GM12874 (cell line): Measurements from ENCODE around the gene UMAD1.

ENCODE experiments used
- TF ChIP-seq, protein P1 (sequence below): IDR thresholded peaks from 2 replicates; pipeline ENCODE4 v1.5.1; 2011; ENCODE audit warnings: low read depth, mild to moderate bottlenecking, control low read depth, low read length, moderate library complexity; ENCODE audit not compliant: insufficient read depth

The UMAD1 gene

DNA sequence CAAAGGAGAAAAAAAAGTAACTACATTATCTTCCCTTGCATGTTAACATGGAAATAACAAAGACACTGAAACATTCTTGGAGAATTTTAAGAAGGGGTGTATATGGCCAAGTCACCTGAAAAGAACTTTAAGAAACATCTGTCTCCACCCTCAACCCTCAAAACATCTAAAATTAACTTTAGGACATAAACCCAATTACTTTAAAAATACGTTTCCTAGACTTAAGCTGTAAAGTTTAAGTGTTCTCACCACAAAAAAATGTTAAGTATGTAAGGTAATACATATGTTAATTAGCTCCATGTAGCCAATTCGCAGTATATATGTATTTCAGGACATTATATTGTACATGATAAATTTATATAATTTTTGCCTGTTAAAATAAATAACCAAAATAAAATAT lies 257.0 kb downstream of the UMAD1 start:
- TF ChIP-seq, protein P1, sequence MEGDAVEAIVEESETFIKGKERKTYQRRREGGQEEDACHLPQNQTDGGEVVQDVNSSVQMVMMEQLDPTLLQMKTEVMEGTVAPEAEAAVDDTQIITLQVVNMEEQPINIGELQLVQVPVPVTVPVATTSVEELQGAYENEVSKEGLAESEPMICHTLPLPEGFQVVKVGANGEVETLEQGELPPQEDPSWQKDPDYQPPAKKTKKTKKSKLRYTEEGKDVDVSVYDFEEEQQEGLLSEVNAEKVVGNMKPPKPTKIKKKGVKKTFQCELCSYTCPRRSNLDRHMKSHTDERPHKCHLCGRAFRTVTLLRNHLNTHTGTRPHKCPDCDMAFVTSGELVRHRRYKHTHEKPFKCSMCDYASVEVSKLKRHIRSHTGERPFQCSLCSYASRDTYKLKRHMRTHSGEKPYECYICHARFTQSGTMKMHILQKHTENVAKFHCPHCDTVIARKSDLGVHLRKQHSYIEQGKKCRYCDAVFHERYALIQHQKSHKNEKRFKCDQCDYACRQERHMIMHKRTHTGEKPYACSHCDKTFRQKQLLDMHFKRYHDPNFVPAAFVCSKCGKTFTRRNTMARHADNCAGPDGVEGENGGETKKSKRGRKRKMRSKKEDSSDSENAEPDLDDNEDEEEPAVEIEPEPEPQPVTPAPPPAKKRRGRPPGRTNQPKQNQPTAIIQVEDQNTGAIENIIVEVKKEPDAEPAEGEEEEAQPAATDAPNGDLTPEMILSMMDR, result no peak

DNA sequence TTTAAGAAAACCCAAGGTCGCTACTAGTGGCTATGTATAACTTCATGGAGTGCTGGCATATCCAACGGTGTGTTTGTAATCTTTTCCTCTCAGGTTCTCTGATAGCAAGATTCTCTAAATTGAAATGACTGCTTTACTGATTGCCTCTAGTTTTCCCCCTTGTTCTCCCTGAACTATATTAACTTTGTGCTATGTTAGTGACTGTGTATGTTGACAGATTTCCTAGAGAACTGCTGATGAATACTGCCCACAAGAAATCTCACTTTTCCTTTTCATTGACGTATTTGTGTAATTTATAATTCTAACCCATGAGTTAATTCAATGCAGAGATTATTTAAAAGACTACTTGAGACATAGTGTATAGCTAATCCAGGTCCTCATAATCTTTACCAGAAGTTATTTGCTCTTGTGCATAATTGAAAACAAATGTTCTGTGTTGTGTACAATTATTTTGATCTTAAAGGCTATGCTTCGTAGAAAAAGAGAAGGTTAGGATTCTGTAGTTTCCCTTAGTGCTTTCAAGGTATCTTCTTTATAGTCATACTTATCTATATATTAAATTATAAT lies 257.5 kb downstream of the UMAD1 start:
- TF ChIP-seq, protein P1, result no peak

DNA sequence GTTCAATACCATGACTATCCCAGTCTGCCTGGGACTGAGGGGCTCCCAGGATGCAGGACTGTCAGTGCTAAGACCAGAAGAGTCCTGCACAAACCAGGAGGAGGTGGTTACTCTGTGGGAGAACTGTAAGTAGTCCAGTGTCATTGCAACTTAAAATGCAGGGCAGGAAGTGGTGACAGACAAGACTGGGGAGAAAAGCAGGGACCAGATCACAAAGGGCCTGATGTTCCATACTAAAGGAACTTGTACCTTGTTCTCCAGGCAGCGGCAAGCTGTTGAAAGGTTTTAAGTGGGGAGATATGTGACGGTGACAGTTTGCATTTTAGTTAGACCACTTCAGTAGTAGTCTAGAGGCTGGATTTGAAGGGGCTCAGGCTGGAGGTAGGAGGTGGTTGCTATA lies 262.3 kb downstream of the UMAD1 start:
- TF ChIP-seq, protein P1, result no peak

DNA sequence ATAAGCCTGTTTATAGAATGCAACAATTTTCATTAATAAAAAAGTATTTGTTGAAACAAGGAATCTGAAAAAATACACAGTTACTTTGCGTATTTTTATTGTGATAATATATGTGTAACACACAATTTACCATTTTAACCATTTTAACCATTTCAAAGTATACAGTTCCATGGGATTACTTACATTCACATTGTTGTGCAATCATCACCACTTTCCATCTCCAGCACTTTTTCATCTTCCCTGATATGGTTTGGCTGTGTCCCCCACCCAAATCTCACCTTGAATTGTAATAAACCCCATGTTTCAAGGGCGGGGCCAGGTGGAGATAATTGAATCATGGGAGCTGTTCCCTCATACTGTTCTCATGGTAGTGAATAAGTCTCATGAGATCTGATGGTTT lies 266.8 kb downstream of the UMAD1 start:
- TF ChIP-seq, protein P1, result no peak

DNA sequence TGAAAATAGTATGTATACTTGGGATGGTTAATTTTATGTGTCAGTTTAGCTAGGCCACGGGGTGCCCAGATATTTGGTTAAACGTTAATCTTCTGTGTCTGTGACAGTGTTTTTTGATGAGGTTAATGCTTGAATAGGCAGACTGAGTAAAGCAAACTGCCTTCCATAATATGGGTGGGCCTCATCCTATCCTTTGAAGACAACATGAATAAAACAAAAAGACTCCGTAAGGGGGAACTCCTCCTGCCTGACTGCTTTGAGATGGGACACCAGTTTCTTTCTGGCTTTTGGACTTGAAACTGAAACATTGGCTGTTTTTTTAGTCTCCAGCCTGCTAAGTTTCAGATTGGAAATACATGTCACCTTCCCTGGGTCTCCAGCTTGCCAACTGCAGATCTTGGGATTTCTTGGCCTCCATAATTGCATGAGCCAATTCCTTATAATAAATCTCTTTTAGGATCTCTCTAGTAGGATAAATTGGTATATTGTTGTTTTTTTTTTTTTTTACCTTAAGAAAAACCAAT lies 268.1 kb downstream of the UMAD1 start:
- TF ChIP-seq, protein P1, result no peak

DNA sequence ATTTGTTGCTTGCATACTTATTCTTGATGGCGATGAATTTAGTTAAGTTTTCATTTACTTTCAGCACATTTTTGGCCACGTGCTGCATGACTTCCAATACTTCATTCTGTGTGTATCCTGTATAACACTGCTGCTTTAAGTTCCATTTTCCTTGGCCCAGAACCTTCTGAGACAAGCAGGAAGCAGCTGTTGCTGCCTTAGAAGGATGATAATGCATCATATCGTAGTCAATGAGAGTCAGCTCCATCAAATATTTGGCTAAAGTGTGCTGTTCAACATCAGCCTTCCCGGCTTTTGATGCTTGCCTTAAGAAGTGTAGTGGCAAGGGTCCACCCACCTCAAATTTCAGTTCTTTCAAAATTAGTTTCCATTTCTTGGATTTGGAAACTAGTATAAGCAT lies 268.8 kb downstream of the UMAD1 start:
- TF ChIP-seq, protein P1, result no peak

DNA sequence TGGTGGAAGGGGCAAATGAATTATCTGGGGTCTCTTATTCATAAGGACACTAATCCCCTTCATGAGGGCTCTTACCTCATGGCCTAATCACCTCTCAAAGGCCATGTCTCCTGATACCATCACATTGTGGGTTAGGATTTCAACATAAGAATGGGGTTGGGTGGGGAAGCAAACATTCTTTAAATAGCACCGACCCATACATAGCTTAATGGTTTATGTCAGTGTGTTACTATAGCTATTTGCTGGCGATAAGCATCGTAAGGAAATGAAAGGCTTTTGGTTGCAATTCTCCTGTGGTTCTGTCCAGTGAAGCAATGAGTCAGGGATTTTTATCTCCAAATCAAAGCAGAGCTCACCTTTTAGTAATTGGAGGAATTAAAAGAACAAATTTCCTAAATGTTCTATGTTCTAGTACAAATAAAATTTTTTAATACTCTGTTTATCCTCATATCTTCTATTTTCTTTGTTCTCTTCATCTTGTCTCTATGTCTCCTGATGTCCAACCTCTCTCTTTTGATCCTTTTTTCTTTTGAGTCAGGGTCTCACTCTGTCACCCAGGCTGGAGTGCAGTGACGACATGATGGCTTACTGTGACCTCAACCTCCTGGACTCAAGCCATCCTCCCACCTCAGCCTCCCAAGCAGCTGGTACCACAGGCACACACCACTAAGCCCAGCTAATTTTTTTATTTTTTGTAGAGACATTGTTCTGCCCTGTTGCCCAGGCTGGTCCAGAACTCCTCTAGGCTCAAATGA lies 271.0 kb downstream of the UMAD1 start:
- TF ChIP-seq, protein P1, result no peak
